GM21528 (cell line): ENCODE data around the gene ESRRB.

Experiments used
- ATAC-seq: cut with Tn5 transposase; IDR thresholded peaks from one replicate; pipeline ENCODE4 v1.9.1; 2021; ENCODE audit warnings: mild to moderate bottlenecking, moderate library complexity; ENCODE audit not compliant: unreplicated experiment, low FRiP score

The ESRRB gene

GRCh38 chr14:76396714-76397187, 20.8 kb downstream of the ESRRB start:
- ATAC-seq = no peak

GRCh38 chr14:76405627-76406026, 29.7 kb downstream of the ESRRB start:
- ATAC-seq = no peak

- no peak for ATAC-seq
These were observed 31.7 kb downstream of the ESRRB start for GRCh38 chr14:76407449-76408150.

GRCh38 chr14:76408877-76409276, 32.9 kb downstream of the ESRRB start:
- no peak for ATAC-seq

GRCh38 chr14:76412501-76412900, 36.6 kb downstream of the ESRRB start:
- ATAC-seq = no peak

GRCh38 chr14:76413106-76413961, 37.4 kb downstream of the ESRRB start:
- ATAC-seq = no peak

- ATAC-seq = no peak
These were observed 38.1 kb downstream of the ESRRB start for GRCh38 chr14:76413962-76414600.

GRCh38 chr14:76419399-76419798, 43.5 kb downstream of the ESRRB start:
- no peak for ATAC-seq

- no peak for ATAC-seq
These were observed 44.9 kb downstream of the ESRRB start for GRCh38 chr14:76420827-76421226.

- no peak for ATAC-seq
These were observed 45.7 kb downstream of the ESRRB start for GRCh38 chr14:76421662-76422061.

GRCh38 chr14:76422662-76423061, 46.7 kb downstream of the ESRRB start:
- ATAC-seq = no peak

- ATAC-seq = no peak
These were observed 47.6 kb downstream of the ESRRB start for GRCh38 chr14:76423534-76423933.

- no peak for ATAC-seq
These were observed 48.4 kb downstream of the ESRRB start for GRCh38 chr14:76424359-76424758.

GRCh38 chr14:76426161-76426696, 50.3 kb downstream of the ESRRB start:
- ATAC-seq = no peak

- ATAC-seq = no peak
These were observed 52.7 kb downstream of the ESRRB start for GRCh38 chr14:76428611-76429010.

GRCh38 chr14:76430017-76430416, 54.1 kb downstream of the ESRRB start:
- ATAC-seq = no peak

GRCh38 chr14:76430475-76430980, 54.6 kb downstream of the ESRRB start:
- no peak for ATAC-seq

GRCh38 chr14:76431538-76431937, 55.6 kb downstream of the ESRRB start:
- no peak for ATAC-seq

GRCh38 chr14:76432827-76433752, 57.2 kb downstream of the ESRRB start:
- no peak for ATAC-seq

GRCh38 chr14:76434220-76434619, 58.3 kb downstream of the ESRRB start:
- ATAC-seq = no peak
